ENCODE data around the gene CLIP3. TPM values are rescaled to one million over a fixed set of nuclear protein-coding genes. Genes with fewer than 3 reads are reported as not detected.
"Not testable (repeated sequence)": the region's sequence is repeated elsewhere in the genome, so short reads cannot be mapped to it uniquely, and the experiment has no call there.

Gene CLIP3, protein sequence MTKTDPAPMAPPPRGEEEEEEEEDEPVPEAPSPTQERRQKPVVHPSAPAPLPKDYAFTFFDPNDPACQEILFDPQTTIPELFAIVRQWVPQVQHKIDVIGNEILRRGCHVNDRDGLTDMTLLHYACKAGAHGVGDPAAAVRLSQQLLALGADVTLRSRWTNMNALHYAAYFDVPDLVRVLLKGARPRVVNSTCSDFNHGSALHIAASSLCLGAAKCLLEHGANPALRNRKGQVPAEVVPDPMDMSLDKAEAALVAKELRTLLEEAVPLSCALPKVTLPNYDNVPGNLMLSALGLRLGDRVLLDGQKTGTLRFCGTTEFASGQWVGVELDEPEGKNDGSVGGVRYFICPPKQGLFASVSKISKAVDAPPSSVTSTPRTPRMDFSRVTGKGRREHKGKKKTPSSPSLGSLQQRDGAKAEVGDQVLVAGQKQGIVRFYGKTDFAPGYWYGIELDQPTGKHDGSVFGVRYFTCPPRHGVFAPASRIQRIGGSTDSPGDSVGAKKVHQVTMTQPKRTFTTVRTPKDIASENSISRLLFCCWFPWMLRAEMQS
- total RNA-seq: 1 to 10 TPM in 1 of 2 experiments, under 1 TPM in 1; 0.98 to 1.1 TPM

DNA sequence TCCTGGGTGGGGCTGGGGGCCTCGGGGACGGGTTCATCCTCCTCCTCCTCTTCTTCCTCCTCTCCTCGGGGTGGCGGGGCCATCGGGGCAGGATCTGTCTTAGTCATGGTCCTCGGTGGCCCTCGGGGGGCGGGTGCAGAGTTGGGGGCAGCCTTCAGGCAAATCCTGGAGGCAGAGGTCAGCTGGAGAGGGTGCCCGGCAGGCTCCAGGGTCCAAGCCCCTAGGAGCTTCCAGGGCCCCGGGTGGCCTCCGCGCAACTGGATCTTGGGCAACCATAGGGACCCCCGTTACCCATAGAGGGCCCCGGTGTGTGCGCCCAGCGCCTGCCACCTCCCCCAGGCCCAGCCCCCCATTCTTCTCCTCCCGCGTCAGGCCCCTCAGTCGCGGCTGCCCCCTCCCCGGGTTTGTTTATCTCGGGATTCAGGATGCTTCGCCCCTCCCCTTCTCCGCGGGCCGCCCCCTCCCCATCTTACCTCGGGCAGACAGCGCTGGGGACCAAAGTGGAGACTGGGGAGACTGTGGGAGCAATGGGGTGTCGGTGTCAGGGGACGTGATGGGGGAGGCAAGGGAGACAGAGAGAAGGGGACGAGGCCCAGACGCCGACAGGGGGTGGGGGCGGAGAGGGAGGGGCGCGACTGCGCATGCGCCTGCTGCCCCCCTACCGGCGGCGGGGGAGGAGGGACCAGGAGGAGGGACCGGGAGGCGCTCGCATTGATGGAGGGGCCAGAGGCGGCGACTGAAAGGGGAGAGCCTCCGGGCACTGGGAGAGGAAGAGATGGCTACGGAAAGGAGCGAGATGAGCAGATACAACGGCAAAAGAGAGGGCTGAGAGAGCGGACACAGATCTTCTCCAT, at the start of gene CLIP3:
CLIP3 (minus strand) TSS at position 623 of the 854 bp plus-strand sequence; CDS start at position 107, 516 bp downstream.
- DNase-seq (no peak), ATAC-seq (peak; percentile 55)
- H3K4me1 Mint-ChIP-seq: peaks cover 20% of the 10 kb centered on the region
- H3K27me3 Mint-ChIP-seq: no peaks in the 10 kb centered on the region
- CTCF ChIA-PET: interaction anchor here (1.5 kb wide), 1 partner anchor 12 kb away, joined by 4 read pairs; no protein-coding TSS in a partner anchor
- H3K27ac Mint-ChIP-seq: no peak within 1 kb of the TSS
- H3K4me3 Mint-ChIP-seq: no peak within 1 kb of the TSS
- no peaks in the 10 kb centered on the region for H3K9me3 Mint-ChIP-seq (ENCODE audit: low read depth)
- peaks cover 13% of the 10 kb centered on the region for H3K36me3 Mint-ChIP-seq

DNA sequence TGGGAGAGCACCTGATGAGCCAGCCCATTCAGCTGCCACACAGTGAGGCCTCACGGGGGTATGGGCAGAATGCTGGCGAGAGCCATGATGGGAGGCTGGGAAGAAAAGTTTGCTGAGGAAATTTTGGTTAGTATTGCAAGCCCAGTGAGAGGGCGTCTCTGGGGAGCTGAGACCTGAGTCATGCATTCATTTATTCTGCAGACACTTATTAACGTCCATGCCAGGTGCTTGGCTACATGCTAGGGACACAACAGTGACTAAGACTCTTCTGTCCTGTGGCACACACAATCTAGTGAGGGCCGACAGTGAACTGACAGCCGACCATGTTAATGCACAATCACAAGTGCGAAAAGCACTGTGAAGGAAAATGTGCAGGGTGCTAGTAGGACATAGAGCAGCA, 49.2 kb upstream of the CLIP3 start:
- Mint-ChIP-seq H3K4me3 (no peak overlapping the region), H3K4me1 (no peaks in the 10 kb centered on the region), H3K27me3 (no peaks in the 10 kb centered on the region), H3K36me3 (peaks cover 56% of the 10 kb centered on the region), H3K9me3 (ENCODE audit: low read depth) (no peaks in the 10 kb centered on the region), H3K27ac (no peak overlapping the region)
- DNase-seq: no peak
- no peak for ATAC-seq
- CTCF ChIA-PET: interaction anchor here (1.6 kb wide), 1 partner anchor 26 kb away, joined by 3 read pairs; no protein-coding TSS in a partner anchor

DNA sequence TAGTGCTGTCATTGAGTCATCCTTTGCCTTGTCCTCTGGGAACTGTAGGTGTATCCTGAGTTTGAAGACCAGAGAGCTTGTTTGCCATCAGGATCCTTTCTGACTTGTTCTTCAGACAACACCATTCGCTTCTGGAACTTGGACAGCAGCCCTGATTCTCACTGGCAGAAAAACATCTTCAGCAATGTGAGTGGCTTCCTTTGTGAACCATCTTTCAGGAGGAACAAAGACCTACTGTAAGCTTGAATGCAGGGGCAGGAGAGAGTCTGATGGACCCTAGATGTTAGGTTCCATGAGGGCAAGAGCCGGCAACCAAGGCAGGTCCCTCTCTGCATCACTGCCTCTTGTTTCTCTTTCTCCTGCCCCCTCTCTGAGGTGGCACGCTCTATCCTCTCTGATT, 48.7 kb upstream of the CLIP3 start:
- no peak overlapping the region for H3K4me3 Mint-ChIP-seq
- no peak for DNase-seq
- H3K4me1 Mint-ChIP-seq: no peaks in the 10 kb centered on the region
- CTCF ChIA-PET: no interaction called here
- no peaks in the 10 kb centered on the region for H3K27me3 Mint-ChIP-seq
- H3K9me3 Mint-ChIP-seq (ENCODE audit: low read depth): no peaks in the 10 kb centered on the region
- peaks cover 54% of the 10 kb centered on the region for H3K36me3 Mint-ChIP-seq
- no peak overlapping the region for H3K27ac Mint-ChIP-seq
- no peak for ATAC-seq

DNA sequence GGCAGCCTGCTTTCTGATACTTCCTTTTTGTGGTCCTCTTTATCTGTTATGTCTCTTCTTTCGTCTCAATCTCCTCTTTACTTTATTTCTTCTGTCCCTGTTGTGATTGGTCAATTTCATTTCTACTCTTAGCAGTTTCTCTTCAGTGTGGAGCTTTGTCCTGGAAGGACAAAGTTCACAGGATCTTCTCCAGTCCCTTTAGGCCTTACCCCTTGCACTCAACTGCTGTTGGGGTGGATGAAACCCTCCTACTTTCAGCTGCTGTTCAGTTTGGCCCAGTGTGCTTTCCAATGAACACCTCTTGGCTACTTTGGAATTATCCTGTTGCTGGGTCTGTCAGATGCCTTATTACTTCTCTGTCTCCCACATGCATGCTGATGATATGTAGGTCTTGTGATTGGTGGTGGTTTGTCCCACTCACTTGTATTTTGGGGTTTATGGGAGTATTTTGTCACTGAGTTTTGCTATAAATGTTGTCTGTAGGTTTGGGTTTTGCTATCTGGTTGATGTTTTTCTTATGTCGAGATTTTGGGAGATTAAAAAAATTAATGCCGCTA, 46.8 kb upstream of the CLIP3 start:
- Mint-ChIP-seq H3K4me3 (no peak overlapping the region), H3K9me3 (ENCODE audit: low read depth) (no peaks in the 10 kb centered on the region), H3K27me3 (no peaks in the 10 kb centered on the region), H3K4me1 (no peaks in the 10 kb centered on the region), H3K27ac (no peak overlapping the region), H3K36me3 (peaks cover 50% of the 10 kb centered on the region)
- CTCF ChIA-PET: no interaction called here
- ATAC-seq (no peak), DNase-seq (no peak)

DNA sequence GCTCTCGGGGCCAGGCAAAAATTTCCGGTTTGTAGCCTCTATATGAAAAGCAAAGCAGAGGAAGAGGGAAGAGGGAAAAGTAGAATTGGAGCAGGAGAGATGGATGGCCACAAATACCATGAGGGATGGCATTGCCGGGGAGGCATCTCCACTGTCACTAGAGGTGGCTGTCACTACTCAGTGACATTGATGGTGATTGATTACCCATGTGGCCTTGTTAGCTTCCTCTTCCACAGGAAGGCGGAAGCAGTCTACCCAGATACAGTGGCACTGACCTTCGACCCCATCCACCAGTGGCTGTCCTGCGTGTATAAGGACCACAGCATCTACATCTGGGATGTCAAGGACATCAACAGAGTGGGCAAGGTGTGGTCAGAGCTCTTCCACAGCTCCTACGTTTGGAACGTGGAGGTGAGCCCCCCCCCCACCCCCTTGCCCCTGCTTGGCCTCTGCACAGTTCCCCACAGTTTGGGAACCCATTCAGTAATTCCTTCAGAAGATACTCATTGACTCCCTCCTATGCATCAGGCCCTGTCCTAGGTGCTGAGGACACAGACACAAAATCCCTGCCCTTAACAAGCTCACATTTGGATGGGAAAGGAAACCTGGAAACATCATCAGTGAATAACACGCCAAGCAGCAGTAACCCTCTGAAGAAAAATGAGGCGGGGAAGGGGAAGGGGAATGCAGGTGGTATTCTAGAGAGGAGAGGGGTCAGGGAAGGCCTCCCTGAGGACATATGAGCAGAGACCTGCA, 40.6 kb upstream of the CLIP3 start:
- Mint-ChIP-seq H3K9me3 (ENCODE audit: low read depth) (no peaks in the 10 kb centered on the region), H3K4me1 (no peaks in the 10 kb centered on the region), H3K27ac (no peak overlapping the region), H3K27me3 (no peaks in the 10 kb centered on the region), H3K36me3 (peaks cover 45% of the 10 kb centered on the region), H3K4me3 (no peak overlapping the region)
- ATAC-seq (no peak), DNase-seq (no peak)
- CTCF ChIA-PET: no interaction called here

DNA sequence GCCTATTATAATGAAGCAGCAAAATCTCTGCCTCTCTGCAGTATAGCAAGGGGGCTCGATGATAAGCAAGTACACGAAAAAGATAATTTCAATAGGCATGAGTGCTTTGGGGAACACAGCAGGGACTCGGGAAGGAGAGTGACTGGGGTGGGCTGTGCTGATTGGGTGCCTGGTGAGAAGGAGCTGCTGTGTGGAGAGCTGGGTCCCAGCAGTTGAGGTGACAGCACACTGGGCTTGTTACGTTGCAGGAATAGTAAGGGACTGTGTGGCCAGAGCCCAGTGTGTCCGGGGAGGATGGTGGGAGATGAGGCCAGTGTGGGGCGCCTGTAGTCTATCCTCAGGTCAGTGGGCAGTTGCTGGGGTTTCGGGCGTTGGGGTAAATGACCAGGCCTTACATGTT, 39.4 kb upstream of the CLIP3 start:
- Mint-ChIP-seq H3K4me3 (no peak overlapping the region), H3K4me1 (no peaks in the 10 kb centered on the region), H3K27me3 (no peaks in the 10 kb centered on the region), H3K9me3 (ENCODE audit: low read depth) (no peaks in the 10 kb centered on the region), H3K27ac (no peak overlapping the region), H3K36me3 (peaks cover 49% of the 10 kb centered on the region)
- CTCF ChIA-PET: no interaction called here
- DNase-seq (no peak), ATAC-seq (no peak)

DNA sequence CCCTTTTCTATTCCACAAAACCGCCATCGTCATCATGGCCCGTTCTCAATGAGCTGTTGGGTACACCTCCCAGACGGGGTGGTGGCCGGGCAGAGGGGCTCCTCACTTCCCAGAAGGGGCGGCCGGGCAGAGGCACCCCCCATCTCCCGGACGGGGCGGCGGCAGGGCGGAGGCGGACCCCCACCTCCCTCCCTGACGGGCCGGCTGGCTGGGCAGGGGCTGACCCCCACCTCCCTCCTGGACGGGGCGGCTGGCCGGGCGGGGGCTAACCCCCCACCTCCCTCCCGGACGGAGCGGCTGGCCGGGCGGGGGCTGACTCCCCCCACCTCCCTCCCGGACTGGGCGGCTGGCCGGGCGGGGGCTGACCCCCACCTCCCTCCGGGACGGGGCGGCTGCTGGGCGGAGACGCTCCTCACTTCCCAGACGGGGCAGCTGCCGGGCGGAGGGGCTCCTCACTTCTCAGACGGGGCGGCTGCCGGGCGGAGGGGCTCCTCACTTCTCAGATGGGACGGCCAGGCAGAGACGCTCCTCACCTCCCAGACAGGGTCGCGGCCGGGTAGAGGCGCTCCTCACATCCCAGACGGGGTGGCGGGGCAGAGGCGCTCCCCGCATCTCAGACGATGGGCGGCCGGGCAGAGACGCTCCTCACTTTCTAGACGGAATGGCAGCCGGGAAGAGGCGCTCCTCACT, 36.3 kb upstream of the CLIP3 start:
- H3K27ac Mint-ChIP-seq; H3K4me3 Mint-ChIP-seq; DNase-seq; H3K9me3 Mint-ChIP-seq (ENCODE audit: low read depth); H3K27me3 Mint-ChIP-seq; ATAC-seq; H3K4me1 Mint-ChIP-seq; CTCF ChIA-PET: not testable (repeated sequence)
- peaks cover 56% of the 10 kb centered on the region for H3K36me3 Mint-ChIP-seq

DNA sequence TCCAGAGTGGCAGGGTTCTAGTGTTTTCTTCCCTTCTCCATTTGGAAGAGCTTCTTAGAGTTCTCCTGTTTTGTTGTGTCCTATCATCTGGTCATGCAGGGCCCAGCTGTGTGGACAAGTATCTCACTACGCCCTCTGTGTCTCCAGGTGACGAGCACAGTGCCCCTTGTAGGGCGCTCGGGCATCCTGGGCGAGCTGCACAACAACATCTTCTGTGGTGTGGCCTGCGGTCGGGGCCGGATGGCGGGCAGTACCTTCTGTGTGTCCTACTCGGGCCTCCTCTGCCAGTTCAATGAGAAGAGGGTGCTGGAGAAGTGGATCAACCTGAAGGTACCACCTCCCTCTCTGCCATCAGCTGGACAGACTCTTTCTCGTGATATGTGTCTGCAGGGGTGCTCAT, 35.0 kb upstream of the CLIP3 start:
- Mint-ChIP-seq H3K4me3 (no peak overlapping the region), H3K9me3 (ENCODE audit: low read depth) (no peaks in the 10 kb centered on the region), H3K4me1 (no peaks in the 10 kb centered on the region), H3K27me3 (no peaks in the 10 kb centered on the region), H3K27ac (no peak overlapping the region), H3K36me3 (peaks cover 55% of the 10 kb centered on the region)
- DNase-seq (no peak), ATAC-seq (no peak)
- CTCF ChIA-PET: interaction anchor here (1.6 kb wide), 1 partner anchor 103 kb away, joined by 3 read pairs; no protein-coding TSS in a partner anchor

DNA sequence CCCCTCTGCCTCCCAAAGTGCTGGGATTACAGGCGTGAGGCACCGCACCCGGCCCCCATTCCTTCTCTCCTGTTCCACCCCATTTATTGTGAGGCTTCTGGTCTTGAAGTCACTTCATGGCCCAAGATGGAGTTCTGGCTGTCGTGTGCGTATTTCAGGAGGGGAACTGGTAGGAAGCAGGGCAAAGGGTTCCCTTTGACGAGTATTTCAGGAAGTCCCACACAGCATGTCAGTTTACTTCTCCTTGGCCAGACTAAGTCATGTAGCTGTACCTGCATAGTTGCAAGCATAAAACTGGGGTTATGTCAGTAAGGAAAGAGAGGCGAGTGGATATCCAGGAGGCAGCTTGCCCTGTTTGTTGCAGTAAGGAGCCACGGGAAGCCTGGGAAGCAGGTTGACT, 32.2 kb upstream of the CLIP3 start:
- DNase-seq: no peak
- H3K27me3 Mint-ChIP-seq: no peaks in the 10 kb centered on the region
- H3K36me3 Mint-ChIP-seq: peaks cover 50% of the 10 kb centered on the region
- no peak overlapping the region for H3K4me3 Mint-ChIP-seq
- no peak overlapping the region for H3K27ac Mint-ChIP-seq
- no peaks in the 10 kb centered on the region for H3K4me1 Mint-ChIP-seq
- ATAC-seq: no peak
- CTCF ChIA-PET: no interaction called here
- no peaks in the 10 kb centered on the region for H3K9me3 Mint-ChIP-seq (ENCODE audit: low read depth)

DNA sequence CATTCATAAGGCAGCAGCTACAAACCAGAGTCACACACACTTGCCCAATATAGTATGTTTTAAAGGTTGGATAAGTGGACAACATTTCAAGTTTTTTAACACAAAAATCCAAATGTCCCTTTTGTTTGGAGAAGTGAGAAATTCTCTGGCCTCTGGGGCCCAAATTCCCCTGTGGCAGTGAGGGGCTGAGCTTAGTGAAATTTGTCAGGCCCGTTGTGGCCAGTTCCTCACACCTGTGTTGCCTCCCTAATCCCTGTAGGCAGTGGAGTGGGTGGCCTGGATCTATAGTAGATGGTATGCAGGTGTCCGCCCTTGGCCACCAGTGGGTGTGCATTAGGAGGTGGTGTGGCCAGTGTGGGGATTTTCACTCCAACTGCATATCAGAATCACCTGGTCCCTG, 28.7 kb upstream of the CLIP3 start:
- ATAC-seq (no peak), DNase-seq (no peak)
- H3K27me3 Mint-ChIP-seq: no peaks in the 10 kb centered on the region
- H3K4me1 Mint-ChIP-seq: peaks cover 18% of the 10 kb centered on the region
- CTCF ChIA-PET: interaction anchor here (1.2 to 1.4 kb wide), 2 partner anchors 47 to 67 kb away, joined by 3 read pairs; partner anchors contain the start of gene ALKBH6
- H3K27ac Mint-ChIP-seq: no peak overlapping the region
- no peak overlapping the region for H3K4me3 Mint-ChIP-seq
- H3K36me3 Mint-ChIP-seq: peaks cover 42% of the 10 kb centered on the region
- no peaks in the 10 kb centered on the region for H3K9me3 Mint-ChIP-seq (ENCODE audit: low read depth)

DNA sequence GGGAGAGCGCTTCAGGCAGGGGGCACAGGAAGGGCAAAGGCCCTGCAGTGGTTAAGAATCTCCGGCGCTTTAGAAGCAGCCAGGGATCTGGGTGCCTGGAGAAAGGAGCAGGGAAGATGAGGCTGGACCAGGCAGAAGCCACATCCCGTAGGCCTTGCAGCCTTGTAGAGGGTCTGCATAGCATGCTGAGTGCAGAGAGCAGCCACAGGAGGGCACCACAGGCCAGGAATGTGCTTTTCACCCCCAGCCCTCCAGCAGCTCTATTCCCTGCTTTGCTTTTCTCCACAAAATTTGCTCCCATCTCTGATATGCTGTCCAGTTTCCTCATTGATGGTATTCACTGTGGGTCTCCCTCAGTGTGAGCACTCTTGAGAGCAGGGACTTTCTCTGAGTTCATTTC, 27.8 kb upstream of the CLIP3 start:
- Mint-ChIP-seq H3K9me3 (ENCODE audit: low read depth) (no peaks in the 10 kb centered on the region), H3K27me3 (no peaks in the 10 kb centered on the region), H3K4me3 (no peak overlapping the region), H3K4me1 (peaks cover 26% of the 10 kb centered on the region), H3K27ac (no peak overlapping the region), H3K36me3 (peaks cover 36% of the 10 kb centered on the region)
- ATAC-seq: no peak
- CTCF ChIA-PET: interaction anchor here (0.8 to 1.7 kb wide), 3 partner anchors 58 to 109 kb away, joined by 3 to 8 read pairs (median 5); no protein-coding TSS in a partner anchor
- no peak for DNase-seq

DNA sequence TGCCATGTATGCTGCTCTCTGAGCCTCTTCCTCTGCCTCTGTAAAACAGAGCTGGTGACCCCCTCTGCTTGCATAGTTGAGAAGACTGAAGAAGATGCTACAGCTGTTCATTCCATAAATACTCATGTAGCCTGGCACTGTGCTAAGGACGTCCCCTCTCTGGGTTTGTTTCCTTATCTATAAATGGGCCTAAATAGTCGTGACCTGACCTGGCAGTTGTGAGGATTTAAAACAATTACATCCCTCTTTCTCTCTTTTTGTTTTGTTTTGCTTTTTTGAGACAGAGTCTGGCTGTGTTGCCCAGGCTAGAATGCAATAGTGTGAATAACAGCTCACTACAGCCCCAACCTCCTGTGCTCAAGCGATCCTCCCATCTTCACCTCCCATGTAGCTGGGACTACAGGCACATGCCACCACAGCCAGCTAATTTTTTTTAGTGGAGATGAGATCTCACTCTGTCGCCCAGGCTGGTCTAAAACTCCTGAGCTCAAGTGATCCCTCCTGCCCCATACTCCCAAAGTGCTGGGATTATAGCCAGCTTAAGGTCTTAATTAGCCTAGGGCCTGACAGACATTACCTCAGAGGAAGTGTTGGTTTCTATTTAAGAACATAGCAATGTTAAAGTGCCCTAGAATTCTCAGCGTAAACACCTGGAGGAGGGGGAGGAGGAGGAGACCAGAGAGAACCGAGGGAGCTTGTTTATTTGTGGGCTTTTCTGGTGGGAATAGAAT, 26.7 kb upstream of the CLIP3 start:
- DNase-seq (no peak), ATAC-seq (no peak)
- Mint-ChIP-seq H3K36me3 (peaks cover 29% of the 10 kb centered on the region), H3K4me1 (peaks cover 29% of the 10 kb centered on the region), H3K27me3 (no peaks in the 10 kb centered on the region), H3K4me3 (no peak overlapping the region), H3K27ac (no peak overlapping the region), H3K9me3 (ENCODE audit: low read depth) (no peaks in the 10 kb centered on the region)
- CTCF ChIA-PET: interaction anchor here (0.8 to 1.7 kb wide), 2 partner anchors 57 to 110 kb away, joined by 5 to 8 read pairs; no protein-coding TSS in a partner anchor
